H9 (cell line): ENCODE results near the gene TBXAS1. TPM values are rescaled to one million over a fixed set of nuclear protein-coding genes. Genes with fewer than 3 reads are reported as not detected.

Experiments
- DNase-seq: peaks from one replicate; pipeline ENCODE4 v3.0.0-alpha.2; 2017
- H2AFZ ChIP-seq: one replicate; pipeline ENCODE4 v1.6.1; 2013; ENCODE audit warnings: mild to moderate bottlenecking, low read length, control low read depth, moderate library complexity
- H2AK5ac ChIP-seq: 2 replicates; pipeline ENCODE4 v1.6.1; 2013; ENCODE audit warnings: low read length, control low read depth, mixed read lengths; ENCODE audit not compliant: insufficient read length
- H2BK120ac ChIP-seq: one replicate; pipeline ENCODE4 v1.6.1; 2013; ENCODE audit warnings: low read depth, mild to moderate bottlenecking, low read length, control low read depth, inconsistent platforms; ENCODE audit not compliant: poor library complexity, severe bottlenecking
- H2BK12ac ChIP-seq: 2 replicates; pipeline ENCODE4 v1.6.1; 2013; ENCODE audit warnings: low read length, control low read depth, mixed read lengths, low read depth; ENCODE audit not compliant: insufficient read length
- H2BK15ac ChIP-seq: 2 replicates; pipeline ENCODE4 v1.6.1; 2013; ENCODE audit warnings: low read depth, low read length, control low read depth
- H2BK20ac ChIP-seq: one replicate; pipeline ENCODE4 v1.6.1; 2013; ENCODE audit warnings: low read depth, mild to moderate bottlenecking, low read length, control low read depth, inconsistent platforms; ENCODE audit not compliant: poor library complexity, severe bottlenecking
- H2BK5ac ChIP-seq: 2 replicates; pipeline ENCODE4 v1.6.1; 2013; ENCODE audit warnings: low read length, control low read depth, mixed read lengths; ENCODE audit not compliant: insufficient read length
- H3K14ac ChIP-seq: 2 replicates; pipeline ENCODE4 v1.6.1; 2013; ENCODE audit warnings: low read length, control low read depth; ENCODE audit not compliant: insufficient read depth
- H3K18ac ChIP-seq: 2 replicates; pipeline ENCODE4 v1.6.1; 2013; ENCODE audit warnings: low read depth, mild to moderate bottlenecking, mixed read lengths, low read length, control low read depth; ENCODE audit not compliant: insufficient read length
- H3K23ac ChIP-seq: 2 replicates; pipeline ENCODE4 v1.6.1; 2013; ENCODE audit warnings: low read length, control low read depth, mixed read lengths, low read depth; ENCODE audit not compliant: insufficient read length
- H3K23me2 ChIP-seq: 2 replicates; pipeline ENCODE4 v1.6.1; 2013; ENCODE audit warnings: low read depth, mild to moderate bottlenecking, mixed read lengths, low read length, control low read depth; ENCODE audit not compliant: insufficient read length, poor library complexity, severe bottlenecking
- H3K27ac ChIP-seq: 2 replicates; pipeline ENCODE4 v1.5.1; 2013; ENCODE audit warnings: low read length, control low read depth, mixed read lengths, low read depth; ENCODE audit not compliant: insufficient read length
- H3K27me3 ChIP-seq: 2 replicates; pipeline ENCODE4 v1.6.1; 2013; ENCODE audit warnings: low read length, control low read depth, inconsistent platforms; ENCODE audit not compliant: insufficient read depth
- H3K4ac ChIP-seq: 2 replicates; pipeline ENCODE4 v1.6.1; 2013; ENCODE audit warnings: low read depth, mild to moderate bottlenecking, control low read depth, inconsistent platforms, low read length, moderate library complexity
- H3K4me1 ChIP-seq: 2 replicates; pipeline ENCODE4 v1.6.1; 2013; ENCODE audit warnings: low read length, control low read depth, inconsistent platforms; ENCODE audit not compliant: insufficient read depth
- H3K4me2 ChIP-seq: 2 replicates; pipeline ENCODE4 v1.6.1; 2013; ENCODE audit warnings: low read length, control low read depth, mixed read lengths; ENCODE audit not compliant: insufficient read length, insufficient read depth
- H3K56ac ChIP-seq: 2 replicates; pipeline ENCODE4 v1.6.1; 2013; ENCODE audit warnings: low read depth, mild to moderate bottlenecking, mixed read lengths, low read length, control low read depth; ENCODE audit not compliant: insufficient read length
- H3K79me1 ChIP-seq: 2 replicates; pipeline ENCODE4 v1.6.1; 2013; ENCODE audit warnings: low read depth, mild to moderate bottlenecking, moderate library complexity, low read length, control low read depth, inconsistent platforms; ENCODE audit not compliant: insufficient read depth, poor library complexity, severe bottlenecking
- H3K79me2 ChIP-seq: 2 replicates; pipeline ENCODE4 v1.6.1; 2013; ENCODE audit warnings: low read length, control low read depth, inconsistent platforms; ENCODE audit not compliant: insufficient read depth
- H3K9ac ChIP-seq: 2 replicates; pipeline ENCODE4 v1.6.1; 2013; ENCODE audit warnings: low read length, control low read depth, mixed read lengths; ENCODE audit not compliant: insufficient read length; ENCODE audit errors: extremely low read depth
- H3K9me3 ChIP-seq: one replicate; pipeline ENCODE4 v1.6.1; 2013; ENCODE audit warnings: low read depth, low read length, inconsistent platforms; ENCODE audit not compliant: control insufficient read depth
- H3T11ph ChIP-seq: one replicate; pipeline ENCODE4 v1.6.1; 2013; ENCODE audit warnings: mild to moderate bottlenecking, low read length, control low read depth, inconsistent platforms
- H4K20me1 ChIP-seq: one replicate; pipeline ENCODE4 v1.6.1; 2013; ENCODE audit not compliant: control insufficient read depth, insufficient read length, insufficient read depth
- H4K5ac ChIP-seq: 2 replicates; pipeline ENCODE4 v1.6.1; 2013; ENCODE audit warnings: low read depth, mild to moderate bottlenecking, mixed read lengths, low read length, control low read depth; ENCODE audit not compliant: insufficient read length
- H4K8ac ChIP-seq: replicated peaks from 2 replicates; pipeline ENCODE4 v1.6.1; 2013; ENCODE audit warnings: low read length, control low read depth, mixed read lengths, low read depth; ENCODE audit not compliant: insufficient read length
- H4K91ac ChIP-seq: 2 replicates; pipeline ENCODE4 v1.6.1; 2013; ENCODE audit warnings: low read depth, mild to moderate bottlenecking, moderate library complexity, mixed read lengths, low read length, control low read depth; ENCODE audit not compliant: insufficient read length
- H3K27ac Mint-ChIP-seq, 3 experiments: 2 replicates in 2 of 3; 3 replicates in 1 of 3; pipeline ENCODE4 v1.8.0; 2020 to 2021; ENCODE audit warnings: mixed read lengths in 3 of 3, mild to moderate bottlenecking in 1 of 3, moderate library complexity in 1 of 3
- H3K27me3 Mint-ChIP-seq: 2 replicates; pipeline ENCODE4 v1.8.0; 2021; ENCODE audit warnings: low read depth, mild to moderate bottlenecking, moderate library complexity, mixed read lengths
- H3K36me3 Mint-ChIP-seq, 3 experiments: 2 replicates in 2 of 3; 3 replicates in 1 of 3; pipeline ENCODE4 v1.8.0; 2020 to 2021; ENCODE audit warnings: low read depth in 3 of 3, mixed read lengths in 3 of 3; ENCODE audit not compliant: insufficient read depth in 1 of 3
- H3K4me1 Mint-ChIP-seq, 2 experiments: 2 replicates each; pipeline ENCODE4 v1.8.0; 2020; ENCODE audit warnings: mixed read lengths in 2 of 2
- H3K4me3 Mint-ChIP-seq, 2 experiments: 2 replicates in 1 of 2; 3 replicates in 1 of 2; pipeline ENCODE4 v1.8.0; 2020 to 2021; ENCODE audit warnings: mild to moderate bottlenecking in 2 of 2, mixed read lengths in 2 of 2, moderate library complexity in 1 of 2
- H3K9me3 Mint-ChIP-seq, 2 experiments: 2 replicates in 1 of 2; 3 replicates in 1 of 2; pipeline ENCODE4 v1.8.0; 2020; ENCODE audit warnings: mild to moderate bottlenecking in 2 of 2, mixed read lengths in 2 of 2, moderate library complexity in 1 of 2
- WGBS: extraction: QIAGEN DNeasy Blood & Tissue Kit; methylation state at CpG from one replicate; pipeline ENCODE4 v1.1.7; 2013; ENCODE audit warnings: missing lambda C conversion rate, low lambda C conversion rate, mixed read lengths; ENCODE audit not compliant: insufficient read length; ENCODE audit errors: extremely low coverage; 5-methylcytosine and 5-hydroxymethylcytosine counted together
- total RNA-seq: library from RNA; stranded (reverse); gene quantifications from 2 replicates; pipeline ENCODE4 v1.2.1, GENCODE V29; 2021
- TF ChIP-seq, protein P1 (sequence below): fragments of 200-600 bp; sonication (generic); conservative IDR thresholded peaks from 3 replicates; pipeline ENCODE4 v1.8.0; 2021; ENCODE audit warnings: antibody characterized with exemption, mild to moderate bottlenecking

Gene TBXAS1
- total RNA-seq, 1 experiment from 2014 or later: 0.39 TPM

DNA sequence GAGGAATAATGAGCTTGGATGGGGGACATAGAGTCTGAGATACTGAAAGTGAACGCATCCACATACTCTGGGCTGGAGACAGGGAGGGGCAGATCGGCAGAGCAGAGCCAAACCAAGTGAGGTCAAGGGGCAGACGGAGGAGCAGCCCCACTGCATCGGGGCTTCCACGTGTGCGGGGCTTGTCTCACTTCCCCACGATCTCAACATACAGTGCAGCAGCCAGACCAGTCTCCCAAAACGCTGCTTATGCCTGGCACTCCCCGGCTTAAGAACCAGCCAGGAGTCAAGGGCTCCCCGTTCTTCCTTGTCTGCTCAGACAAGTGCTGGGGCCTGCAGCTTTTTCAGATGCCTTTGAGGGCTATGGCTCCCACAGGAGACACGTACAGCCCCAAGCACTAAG lies 190.1 kb downstream of the TBXAS1 start:
- WGBS: no CpG with 5 or more reads among the region's 11 CpGs
- H4K20me1 ChIP-seq: no peaks in the 10 kb centered on the region
- no peak overlapping the region for H4K8ac ChIP-seq
- no peaks in the 10 kb centered on the region for H3K4me1 Mint-ChIP-seq
- no peaks in the 10 kb centered on the region for H3K27me3 ChIP-seq
- no peak overlapping the region for H3K4me2 ChIP-seq
- no peak overlapping the region for H3K4me3 Mint-ChIP-seq
- no peak overlapping the region for H3K4ac ChIP-seq
- no peak overlapping the region for H3K56ac ChIP-seq
- no peak overlapping the region for H4K5ac ChIP-seq
- H2BK15ac ChIP-seq: no peak overlapping the region
- H3K9me3 Mint-ChIP-seq: no peaks in the 10 kb centered on the region
- no peaks in the 10 kb centered on the region for H3K79me2 ChIP-seq
- H3K36me3 Mint-ChIP-seq: no peaks in the 10 kb centered on the region; a peak in 1 of 7 replicates
- no peak overlapping the region for H3T11ph ChIP-seq
- H2BK5ac ChIP-seq: no peak overlapping the region
- H2BK20ac ChIP-seq: no peak overlapping the region
- TF ChIP-seq, protein P1, sequence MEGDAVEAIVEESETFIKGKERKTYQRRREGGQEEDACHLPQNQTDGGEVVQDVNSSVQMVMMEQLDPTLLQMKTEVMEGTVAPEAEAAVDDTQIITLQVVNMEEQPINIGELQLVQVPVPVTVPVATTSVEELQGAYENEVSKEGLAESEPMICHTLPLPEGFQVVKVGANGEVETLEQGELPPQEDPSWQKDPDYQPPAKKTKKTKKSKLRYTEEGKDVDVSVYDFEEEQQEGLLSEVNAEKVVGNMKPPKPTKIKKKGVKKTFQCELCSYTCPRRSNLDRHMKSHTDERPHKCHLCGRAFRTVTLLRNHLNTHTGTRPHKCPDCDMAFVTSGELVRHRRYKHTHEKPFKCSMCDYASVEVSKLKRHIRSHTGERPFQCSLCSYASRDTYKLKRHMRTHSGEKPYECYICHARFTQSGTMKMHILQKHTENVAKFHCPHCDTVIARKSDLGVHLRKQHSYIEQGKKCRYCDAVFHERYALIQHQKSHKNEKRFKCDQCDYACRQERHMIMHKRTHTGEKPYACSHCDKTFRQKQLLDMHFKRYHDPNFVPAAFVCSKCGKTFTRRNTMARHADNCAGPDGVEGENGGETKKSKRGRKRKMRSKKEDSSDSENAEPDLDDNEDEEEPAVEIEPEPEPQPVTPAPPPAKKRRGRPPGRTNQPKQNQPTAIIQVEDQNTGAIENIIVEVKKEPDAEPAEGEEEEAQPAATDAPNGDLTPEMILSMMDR: no peak
- no peak overlapping the region for H3K9ac ChIP-seq
- no peak overlapping the region for H3K27ac Mint-ChIP-seq
- no peak overlapping the region for H4K91ac ChIP-seq
- no peaks in the 10 kb centered on the region for H3K23me2 ChIP-seq
- H2AK5ac ChIP-seq: no peak overlapping the region
- H3K18ac ChIP-seq: no peak overlapping the region
- no peaks in the 10 kb centered on the region for H3K9me3 ChIP-seq
- no peaks in the 10 kb centered on the region for H3K79me1 ChIP-seq
- H3K27ac ChIP-seq: no peak overlapping the region
- no peaks in the 10 kb centered on the region for H3K4me1 ChIP-seq
- no peak overlapping the region for H3K14ac ChIP-seq
- H3K23ac ChIP-seq: no peak overlapping the region
- no peaks in the 10 kb centered on the region; the same call in 1 of the 2 replicates for H3K27me3 Mint-ChIP-seq
- H2BK120ac ChIP-seq: no peak overlapping the region
- H2BK12ac ChIP-seq: no peak overlapping the region
- H2AFZ ChIP-seq: no peak overlapping the region
- no peak for DNase-seq
